ENCODE data around the gene NEK1. TPM values are rescaled to one million over a fixed set of nuclear protein-coding genes. Genes with fewer than 3 reads are reported as not detected.

Gene NEK1
- total and polyA plus RNA-seq, 2 of the 13 experiments (the other 11 are each of a cell fraction or from before 2014, with no cell fraction given) = 2.9 to 5.4 TPM

GRCh38 chr4:169619958-169620879 lies 7.8 kb upstream of the NEK1 start, which contains the start of gene CLCN3 (continued):
- TF ChIP-seq SNAPC5 (CRISPR knock-in tag; IDR thresholded peaks at IDR 0.05; ENCODE audit: borderline replicate concordance) = peak; percentile 64; the same call in 1 of the 2 replicates
- no peak for TF ChIP-seq ZNF496 (CRISPR knock-in tag; IDR thresholded peaks at IDR 0.05; ENCODE audit: insufficient replicate concordance)
- TF ChIP-seq DPF2 (CRISPR knock-in tag; IDR thresholded peaks at IDR 0.05; ENCODE audit: borderline replicate concordance, low read depth) = no peak
- TF ChIP-seq PRPF4 (IDR thresholded peaks at IDR 0.05; ENCODE audit: low read depth, low read length, poor library complexity, severe bottlenecking) = no peak
- no peak; the same call in 1 of the 2 replicates for TF ChIP-seq ZNF142 (CRISPR knock-in tag; IDR thresholded peaks at IDR 0.05)
- peak; percentile 61; the same call in 1 of the 2 replicates for TF ChIP-seq KLF6 (CRISPR knock-in tag; IDR thresholded peaks at IDR 0.05)
- TF ChIP-seq ZNF530 (CRISPR knock-in tag; IDR thresholded peaks at IDR 0.05; ENCODE audit: low read depth) = no peak
- no peak for TF ChIP-seq ZNF24 (IDR thresholded peaks at IDR 0.05)
- TF ChIP-seq MLXIP (CRISPR knock-in tag; IDR thresholded peaks at IDR 0.05; ENCODE audit: borderline replicate concordance) = no peak
- peak; percentile 19 for TF ChIP-seq STAG1 (CRISPR knock-in tag; IDR thresholded peaks at IDR 0.05)
- TF ChIP-seq ZNF75D (CRISPR knock-in tag; IDR thresholded peaks at IDR 0.05; ENCODE audit: borderline replicate concordance) = no peak
- TF ChIP-seq ASH2L (IDR thresholded peaks at IDR 0.05; ENCODE audit: insufficient read length, low read depth, low read length) = peak; percentile 91
- TF ChIP-seq SALL2 (CRISPR knock-in tag; IDR thresholded peaks at IDR 0.05) = peak; percentile 50; the same call in 1 of the 2 replicates
- TF ChIP-seq FUBP1 (CRISPR knock-in tag; IDR thresholded peaks at IDR 0.05; ENCODE audit: borderline replicate concordance) = no peak
- no peak for TF ChIP-seq SIN3B (IDR thresholded peaks at IDR 0.05; ENCODE audit: low read length)
- no peak for TF ChIP-seq ZBTB1 (CRISPR knock-in tag; IDR thresholded peaks at IDR 0.05; ENCODE audit: borderline replicate concordance)

All from HepG2 (cell line).